Activated T-cell treated with anti-CD3 and anti-CD28 coated beads for 24 hours (primary cell): Measurements from ENCODE around the gene ERFE.

ENCODE experiments used
- DNase-seq: peaks from one replicate; pipeline ENCODE4 v3.0.0-alpha.2; 2020; ENCODE audit warnings: low read depth

ERFE gene

DNA sequence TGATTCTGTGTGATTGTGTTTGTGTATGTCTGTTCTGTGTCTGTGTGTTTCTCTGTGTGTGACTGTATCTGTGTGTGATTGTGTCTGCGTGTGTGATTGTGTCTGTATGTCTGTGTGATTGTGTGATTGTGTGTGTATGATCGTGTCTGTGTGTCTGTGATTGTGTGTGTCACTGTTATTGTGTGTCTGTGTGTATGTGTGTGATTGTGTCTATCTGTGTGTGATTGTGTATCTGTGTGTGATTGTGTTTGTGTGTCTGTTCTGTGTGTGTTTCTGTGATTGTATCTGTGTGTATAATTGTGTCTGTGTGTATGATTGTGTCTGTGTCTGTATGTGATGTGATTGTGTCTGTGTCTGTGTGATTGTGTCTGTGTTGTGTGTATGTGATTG, 32.0 kb upstream of the ERFE start:
- no peak for DNase-seq

DNA sequence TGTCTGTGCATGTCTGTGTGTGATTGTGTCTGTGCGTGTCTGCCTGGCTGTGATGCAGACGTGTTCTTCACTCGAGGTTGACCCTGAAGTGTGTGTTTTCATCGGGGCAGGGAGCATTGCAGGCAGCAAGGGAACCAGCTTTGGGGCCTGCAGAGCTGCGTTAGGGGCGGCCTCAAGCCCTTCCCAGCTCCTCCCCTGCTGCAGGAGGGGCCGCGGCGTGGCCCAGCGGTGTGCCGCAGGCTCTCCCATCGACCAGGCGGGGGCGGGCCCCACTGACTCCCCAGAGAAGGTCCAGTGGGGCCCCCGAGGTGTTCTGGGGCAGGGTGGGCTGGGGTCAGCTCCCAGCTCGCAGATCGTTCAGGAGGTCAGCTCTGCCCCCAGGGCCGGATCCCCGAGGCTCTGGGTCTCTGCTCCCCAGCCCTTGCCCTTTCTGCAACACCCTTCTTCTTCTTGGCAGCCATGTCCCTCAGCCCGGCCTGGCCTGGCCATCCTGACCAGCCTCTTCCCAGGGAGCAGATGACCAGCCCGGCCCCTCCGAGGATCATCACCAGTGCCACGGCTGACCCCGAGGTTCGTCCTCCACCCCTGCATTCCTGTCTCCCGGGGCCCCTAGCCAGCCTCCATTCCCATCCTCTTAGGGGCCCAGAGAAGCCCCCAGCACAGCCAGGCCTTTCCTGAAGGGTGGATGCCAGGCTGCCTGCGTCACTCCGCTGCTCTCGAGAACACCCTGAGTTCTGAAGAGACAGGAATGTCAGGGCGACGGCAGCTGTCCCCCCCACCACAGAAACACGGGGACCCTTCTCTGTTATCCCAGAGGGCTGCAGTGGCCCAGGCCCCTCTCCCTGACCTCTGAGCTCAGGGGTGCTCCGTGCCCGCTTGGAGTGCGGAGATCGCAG, 31.4 kb upstream of the ERFE start:
- no peak for DNase-seq

DNA sequence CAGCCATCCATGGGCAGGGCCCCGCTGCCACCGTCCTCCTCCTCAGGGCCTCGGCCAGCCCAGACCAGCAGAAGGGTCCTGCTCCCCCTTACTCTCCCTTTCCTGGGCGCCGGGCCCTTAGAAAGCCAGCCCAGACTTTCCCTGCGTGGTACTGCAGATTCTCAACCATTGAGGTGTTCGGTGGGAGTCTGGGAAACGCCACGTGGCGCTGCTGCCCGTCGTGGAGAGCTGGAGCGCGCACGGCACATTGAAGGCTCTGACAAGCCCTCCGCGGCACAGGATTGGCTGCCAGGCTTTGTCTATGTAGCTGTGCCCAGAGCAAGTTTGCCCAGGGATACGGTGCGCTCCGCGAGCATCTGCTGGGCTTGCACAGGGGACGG, 30.7 kb upstream of the ERFE start:
- no peak for DNase-seq

DNA sequence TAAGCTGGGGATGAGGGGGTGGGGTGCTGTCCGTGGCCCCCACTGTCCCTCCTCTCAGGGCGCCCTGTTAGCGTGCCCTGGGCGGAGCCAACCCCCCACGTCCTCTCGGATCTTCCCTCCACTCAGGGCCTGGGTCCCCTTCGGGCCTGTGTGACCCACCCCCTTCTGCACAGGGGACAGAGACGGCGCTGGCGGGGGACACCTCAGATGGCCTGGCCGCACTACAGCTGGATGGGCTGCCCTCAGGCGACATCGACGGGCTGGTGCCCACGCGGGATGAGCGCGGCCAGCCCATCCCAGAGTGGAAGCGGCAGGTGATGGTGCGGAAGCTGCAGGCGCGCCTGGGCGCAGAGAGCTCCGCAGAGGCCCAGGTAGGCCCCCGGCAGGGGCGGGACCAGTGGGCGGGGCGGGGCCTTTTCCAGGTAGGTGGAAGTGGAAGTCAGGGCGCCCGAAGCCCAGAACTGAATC, 30.2 kb upstream of the ERFE start:
- DNase-seq, result no peak

DNA sequence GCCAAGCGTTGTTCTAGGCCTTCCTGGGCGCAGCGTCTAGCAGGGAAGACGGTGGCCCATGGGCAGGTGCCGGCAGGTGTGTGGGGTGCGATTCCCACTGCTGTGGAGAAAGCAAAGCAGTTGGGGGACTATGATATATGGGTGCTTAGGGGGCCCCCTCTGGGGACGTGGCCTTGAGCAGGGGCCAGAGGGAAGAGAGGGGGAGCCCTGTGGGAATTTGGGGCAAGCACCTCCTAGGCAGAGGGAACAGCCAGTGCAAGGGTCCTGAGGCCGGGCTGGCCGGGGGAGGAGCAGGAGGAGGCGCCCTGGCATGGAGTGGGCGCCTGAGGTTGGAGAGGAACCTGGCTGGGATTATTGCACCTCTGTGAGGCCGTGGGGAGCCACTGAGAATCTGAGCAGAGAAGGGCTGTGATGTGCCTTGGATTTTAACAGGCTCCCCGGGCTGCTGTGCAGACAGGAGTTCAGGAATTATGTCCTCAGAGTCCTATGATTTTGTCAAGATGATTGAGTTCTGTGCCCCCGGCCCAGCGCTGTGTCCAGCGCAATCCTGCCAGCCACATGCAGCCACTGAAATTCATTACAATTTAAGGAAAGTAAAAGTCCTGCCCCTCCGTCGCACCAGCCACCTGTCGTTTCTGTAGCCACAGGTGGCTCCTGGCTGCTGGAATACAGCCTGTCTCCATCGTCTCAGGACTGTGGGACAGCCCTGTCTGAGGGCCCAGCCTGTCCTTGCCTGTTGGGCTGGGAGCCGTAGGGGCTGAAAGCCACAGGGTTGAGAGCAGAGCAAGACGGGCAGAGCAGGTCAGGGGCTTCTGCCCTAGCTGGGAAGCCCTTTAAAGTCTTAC, 29.4 kb upstream of the ERFE start:
- DNase-seq, result no peak

DNA sequence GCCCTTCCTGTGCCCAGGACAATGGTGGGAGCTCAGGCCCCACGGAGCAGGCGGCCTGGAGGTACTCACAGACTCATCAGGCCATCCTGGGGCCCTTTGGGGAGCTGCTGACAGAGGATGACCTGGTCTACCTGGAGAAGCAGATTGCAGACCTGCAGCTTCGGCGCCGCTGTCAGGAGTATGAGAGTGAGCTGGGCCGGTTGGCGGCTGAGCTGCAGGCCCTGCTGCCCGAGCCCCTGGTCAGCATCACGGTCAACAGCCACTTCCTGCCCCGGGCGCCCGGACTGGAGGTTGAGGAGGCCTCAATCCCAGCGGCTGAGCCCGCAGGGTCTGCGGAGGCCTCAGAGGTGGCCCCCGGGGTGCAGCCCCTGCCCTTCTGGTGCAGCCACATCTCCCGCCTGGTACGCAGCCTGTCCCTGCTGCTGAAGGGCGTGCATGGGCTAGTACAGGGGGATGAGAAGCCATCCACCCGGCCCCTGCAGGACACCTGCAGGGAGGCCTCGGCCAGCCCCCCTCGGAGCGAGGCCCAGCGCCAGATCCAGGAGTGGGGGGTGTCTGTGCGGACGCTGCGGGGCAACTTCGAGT, 28.6 kb upstream of the ERFE start:
- no peak for DNase-seq

DNA sequence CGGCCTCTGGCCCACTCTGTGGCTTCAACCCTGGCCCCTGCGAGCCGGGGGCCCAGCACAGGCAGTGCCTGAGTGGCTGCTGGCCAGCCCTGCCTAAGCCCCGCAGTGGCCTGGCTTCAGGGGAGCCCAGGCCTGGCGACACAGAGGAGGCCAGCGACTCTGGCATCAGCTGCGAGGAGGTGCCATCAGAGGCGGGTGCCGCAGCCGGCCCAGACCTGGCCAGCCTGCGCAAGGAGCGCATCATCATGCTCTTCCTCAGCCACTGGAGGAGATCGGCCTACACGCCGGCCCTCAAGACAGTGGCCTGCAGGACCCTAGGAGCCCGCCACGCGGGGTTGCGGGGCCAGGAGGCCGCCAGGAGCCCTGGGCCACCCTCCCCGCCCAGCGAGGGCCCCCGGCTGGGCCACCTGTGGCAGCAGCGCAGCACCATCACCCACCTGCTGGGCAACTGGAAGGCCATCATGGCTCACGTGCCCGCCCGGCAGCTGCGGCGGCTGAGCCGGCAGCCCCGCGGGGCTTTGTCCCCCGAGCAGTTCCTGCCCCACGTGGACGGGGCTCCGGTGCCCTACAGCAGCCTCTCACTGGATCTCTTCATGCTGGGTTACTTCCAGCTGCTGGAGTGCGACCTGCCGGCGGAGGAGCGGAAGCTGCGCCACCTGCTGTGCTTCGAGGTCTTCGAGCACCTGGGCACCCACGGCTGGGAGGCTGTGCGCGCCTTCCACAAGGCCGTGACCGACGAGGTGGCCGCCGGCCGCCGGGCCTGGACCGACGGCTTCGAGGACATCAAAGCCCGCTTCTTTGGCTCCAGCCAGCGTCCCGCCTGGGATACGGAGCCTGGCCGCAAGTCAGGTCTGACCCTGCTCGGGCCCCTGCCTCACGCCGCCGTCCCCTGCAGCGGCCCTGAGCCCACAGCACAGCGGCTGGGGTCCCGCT, 27.8 kb upstream of the ERFE start:
- no peak for DNase-seq

DNA sequence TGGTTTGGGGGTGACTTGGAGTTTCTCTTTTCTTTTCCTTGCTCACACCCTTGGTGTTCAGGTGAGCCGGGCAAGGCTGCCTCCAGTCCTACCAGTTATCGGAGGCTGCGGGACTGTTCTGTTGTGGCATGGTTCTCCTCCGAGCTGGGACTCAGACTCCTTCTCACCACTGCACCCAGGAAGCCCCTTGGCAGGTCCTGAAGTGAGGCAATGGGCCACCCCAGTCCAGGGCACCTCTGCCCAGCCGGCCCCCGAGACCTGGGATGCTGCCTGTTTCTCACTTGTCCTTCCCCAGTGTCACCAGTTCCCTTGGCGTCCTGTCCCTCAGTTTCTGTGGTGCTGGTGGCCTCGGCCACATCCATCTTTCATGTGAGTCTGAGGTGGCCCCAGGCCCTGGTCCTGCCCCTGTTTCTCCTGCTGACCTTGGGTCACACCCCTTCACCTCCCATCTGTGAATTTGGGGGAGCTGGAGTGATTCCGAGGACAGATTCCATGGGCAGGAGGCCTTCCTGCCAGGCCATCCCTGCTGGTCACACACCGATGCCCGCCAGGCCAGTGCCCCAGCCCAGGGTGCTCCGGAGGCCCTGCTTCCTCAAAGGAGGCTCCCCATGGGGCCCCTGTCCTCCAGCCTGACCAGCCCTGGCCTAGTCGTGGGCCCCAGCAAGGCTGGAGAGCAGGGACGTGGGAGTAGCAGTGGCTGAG, 26.9 kb upstream of the ERFE start:
- DNase-seq, result no peak

DNA sequence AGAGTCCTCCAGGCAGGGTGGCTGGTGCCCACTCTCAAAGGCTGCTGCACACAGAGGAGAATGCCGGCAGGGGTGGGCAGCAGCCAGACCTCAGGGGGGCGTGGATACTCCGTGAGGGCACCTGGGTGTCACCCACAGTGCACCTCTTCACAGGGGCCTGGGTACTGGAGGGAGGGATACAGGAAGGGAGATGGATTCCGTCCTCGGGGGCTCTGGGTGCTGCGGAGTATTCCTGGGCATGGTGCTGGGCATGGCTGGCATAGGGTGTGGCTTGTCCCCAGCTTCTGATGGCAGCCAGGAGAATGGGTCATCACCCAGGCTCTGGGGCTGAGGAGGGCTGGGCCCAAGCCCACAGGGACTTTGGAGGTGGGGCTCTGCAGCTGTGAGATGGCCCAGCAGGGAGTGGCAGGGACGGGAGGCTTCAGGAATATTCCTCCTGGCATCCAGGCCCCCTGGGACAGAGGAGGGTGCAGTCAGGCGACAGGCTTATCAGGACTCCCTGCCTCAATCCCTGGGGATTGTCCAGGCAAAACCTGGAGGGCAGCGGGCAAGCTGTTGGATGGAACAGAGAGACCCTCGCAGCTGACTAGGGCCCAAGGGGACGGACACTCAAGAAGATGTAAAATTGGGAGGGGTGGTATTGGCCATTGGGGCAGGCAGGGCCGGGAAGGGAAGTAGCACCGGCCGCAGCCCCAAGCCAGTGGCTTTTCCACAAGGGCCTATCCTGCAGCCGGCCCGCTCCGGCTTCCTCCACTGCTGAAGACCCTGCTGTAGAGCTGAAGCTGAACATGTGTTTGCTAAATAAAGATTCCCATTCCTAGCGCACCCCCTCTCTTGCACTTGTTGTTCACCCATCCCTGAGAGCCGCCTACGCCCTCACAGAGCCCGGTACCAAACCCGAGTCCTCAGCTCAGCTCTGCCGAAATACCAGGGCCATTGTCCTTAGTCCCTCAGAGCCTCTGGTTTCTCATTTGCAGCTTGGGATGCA, 26.0 kb upstream of the ERFE start:
- DNase-seq, result no peak

DNA sequence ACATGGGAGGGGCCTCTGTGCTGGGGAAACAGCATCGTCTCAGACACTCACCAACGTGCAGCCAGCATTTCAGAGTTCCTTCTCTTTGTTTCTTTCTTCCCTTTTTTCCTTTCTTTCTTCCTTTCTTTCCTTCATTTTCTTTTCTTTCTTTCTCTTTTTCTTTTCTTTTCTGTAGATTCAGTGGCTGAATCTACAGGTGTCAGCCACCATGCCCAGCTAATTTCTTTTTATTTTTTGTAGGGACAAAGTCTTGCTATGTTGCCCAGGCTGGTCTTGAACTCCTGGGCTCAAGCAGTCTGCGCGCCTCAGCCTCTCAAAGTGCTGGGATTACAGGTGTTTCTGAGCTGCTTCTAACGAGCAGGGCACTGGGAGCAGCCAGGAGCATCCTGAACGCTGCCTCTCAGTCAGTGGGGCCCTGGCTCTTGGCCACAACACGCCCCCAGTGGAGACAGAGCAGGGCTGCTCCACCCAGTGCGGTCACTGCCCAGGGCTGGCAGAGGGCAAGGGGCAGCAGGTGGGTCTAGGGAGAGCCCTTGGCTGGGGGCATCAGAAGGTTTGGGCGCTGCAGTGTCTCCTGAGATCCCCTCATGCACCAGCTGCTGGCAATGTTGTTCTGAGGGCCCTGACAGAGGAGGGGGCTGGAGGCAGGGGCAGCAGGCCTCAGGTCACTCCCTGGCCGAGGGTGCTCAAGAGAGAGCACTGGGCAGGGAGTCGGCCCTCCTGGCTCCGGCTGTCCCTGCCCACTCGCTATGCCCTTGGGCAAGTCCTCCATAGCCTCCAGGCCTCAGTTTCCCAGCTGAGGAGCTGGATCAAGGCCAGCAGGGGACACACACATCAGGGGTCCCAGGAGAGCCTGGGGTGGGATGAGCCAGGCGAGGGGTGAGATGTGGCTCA, 25.0 kb upstream of the ERFE start:
- no peak for DNase-seq

DNA sequence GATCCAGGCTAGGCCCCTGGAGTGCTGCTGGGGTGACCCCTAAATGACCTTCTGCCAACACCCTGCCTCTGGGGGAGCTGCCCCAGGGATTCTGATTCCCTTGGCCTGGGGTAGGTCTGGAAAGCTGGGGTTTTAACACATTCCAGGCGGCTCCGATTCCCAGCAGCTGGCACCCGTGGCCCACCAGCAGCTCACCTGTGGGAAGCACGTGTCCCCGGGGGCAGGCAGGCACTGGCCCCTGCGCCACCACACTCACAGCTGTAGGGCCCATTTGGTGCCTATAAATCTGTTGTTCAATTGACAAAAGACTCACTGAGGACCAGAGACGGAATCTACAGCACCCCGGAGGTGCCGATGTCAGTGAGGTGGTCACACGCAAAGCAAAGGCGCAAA, 24.4 kb upstream of the ERFE start:
- no peak for DNase-seq

DNA sequence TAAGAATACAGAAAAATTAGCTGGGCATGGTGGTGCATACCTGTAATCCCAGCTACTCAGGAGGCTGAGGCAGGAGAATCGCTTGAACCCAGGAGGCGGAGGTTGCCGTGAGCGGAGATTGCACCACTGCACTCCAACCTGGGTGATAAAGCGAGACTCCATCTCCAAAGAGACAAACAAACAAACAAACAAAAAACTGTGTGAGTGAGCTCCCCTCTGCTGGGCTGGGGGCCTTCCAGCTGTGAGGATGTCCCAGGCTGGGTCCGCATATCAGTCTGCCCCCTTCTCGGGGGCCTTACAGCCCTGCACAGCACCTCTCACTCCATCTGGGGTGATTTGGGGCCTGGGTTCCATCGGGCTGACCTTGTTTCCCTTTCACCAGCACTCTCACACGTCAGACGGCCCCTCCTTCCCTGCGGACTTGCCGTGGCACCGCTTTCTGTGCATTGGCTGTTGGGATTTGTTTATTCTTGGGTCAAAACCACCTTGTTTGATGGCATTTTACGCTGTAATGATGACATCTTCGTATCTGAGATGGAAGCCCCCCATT, 23.1 kb upstream of the ERFE start:
- no peak for DNase-seq

DNA sequence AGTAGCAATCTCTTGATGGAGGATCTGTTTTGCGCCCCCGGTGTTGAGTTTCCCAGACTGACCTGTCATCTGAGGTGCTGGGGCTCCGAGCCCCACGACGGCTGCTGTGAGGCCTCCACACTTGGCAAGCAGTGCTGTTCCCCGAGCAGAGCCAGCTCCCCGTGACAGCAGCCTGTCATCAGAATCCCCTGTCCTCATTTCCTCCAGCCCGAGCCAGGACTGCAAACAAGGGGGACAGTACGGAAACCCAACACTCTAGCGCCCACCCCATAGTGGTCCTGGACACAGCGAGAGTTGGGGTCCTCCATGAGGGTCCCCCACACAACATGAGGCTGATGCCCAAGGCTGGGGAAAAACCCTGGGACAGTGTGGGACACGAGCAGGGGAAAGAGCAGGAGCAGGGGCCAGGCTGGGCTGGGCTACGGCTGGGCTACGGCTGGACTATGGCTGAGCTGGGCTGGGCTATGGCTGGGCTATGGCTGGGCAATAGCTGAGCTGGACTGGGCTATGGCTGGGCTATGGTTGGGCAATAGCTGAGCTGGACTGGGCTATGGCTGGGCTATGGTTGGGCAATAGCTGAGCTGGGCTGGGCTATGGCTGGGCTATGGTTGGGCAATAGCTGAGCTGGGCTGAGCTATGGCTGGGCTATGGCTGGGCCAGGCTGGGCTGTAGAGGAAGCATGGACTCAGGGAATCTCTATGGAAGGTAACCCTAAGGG, 21.8 kb upstream of the ERFE start:
- no peak for DNase-seq

DNA sequence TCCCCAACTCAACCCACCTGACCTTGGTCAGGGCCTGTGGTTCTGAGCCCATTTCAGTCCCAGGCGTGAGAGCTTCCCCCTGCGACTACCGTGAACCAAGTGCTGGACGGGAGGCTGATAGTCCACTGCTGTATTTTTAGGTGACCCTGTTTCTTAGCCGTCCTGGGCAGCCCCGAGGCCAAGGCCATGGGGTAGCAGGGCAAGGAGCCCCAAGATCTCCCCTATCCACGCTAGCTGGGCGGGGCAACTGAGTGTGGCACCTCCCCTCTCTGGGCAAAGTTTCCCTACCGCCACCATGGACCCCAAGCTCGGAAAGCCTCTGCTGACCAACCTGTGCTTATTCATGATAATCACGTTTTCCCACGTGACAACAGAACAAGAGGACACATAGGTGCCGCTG, 20.9 kb upstream of the ERFE start:
- DNase-seq, result no peak

DNA sequence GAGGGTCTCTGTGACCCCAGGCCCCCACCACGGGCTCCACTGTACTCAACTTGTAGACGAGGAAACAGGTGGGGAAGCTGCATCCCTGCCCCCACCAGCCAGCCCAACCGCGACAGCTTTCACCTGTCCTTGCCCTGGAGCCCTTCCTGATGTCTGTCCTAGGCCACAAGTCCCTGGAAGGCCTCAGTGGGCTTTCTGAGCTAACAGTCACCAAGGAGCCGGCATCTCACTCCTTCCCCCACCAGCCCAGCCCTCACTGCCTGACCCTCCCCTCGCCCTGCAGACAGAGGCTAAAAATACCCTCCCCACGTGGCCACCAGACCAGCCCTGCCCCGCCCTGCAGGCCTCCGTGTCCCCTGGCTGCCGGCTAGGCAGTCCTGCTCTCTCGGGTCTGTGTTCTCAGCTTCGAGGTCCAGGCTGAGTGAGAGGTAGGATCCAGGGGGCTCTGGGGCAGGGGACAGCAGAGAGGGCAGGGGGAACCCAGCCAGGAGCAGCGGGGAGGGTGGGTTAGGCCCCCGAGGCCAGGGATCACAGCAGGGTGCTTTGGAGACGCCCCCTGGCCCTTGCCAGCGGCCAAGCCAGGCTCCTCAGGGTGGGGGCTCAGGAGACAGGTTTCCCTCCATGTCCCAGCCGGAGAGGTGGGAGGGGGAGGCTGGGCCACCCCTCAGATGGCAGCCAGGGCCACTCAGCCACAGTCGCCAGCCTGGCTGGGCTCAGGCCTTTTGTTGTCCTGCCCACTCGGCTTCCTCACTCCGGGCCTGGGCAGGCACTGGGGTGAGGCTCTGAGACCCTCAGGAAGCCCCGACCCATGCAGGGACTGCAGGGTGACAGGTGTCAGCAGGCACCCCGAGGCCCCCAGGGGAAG, 20.2 kb upstream of the ERFE start, which contains the start of gene KLHL30:
Gene KLHL30, plus strand, starts transcription at position 338 of the 865 bp plus-strand sequence. CDS start 2,087 bp downstream, outside the sequence.
- no peak for DNase-seq

DNA sequence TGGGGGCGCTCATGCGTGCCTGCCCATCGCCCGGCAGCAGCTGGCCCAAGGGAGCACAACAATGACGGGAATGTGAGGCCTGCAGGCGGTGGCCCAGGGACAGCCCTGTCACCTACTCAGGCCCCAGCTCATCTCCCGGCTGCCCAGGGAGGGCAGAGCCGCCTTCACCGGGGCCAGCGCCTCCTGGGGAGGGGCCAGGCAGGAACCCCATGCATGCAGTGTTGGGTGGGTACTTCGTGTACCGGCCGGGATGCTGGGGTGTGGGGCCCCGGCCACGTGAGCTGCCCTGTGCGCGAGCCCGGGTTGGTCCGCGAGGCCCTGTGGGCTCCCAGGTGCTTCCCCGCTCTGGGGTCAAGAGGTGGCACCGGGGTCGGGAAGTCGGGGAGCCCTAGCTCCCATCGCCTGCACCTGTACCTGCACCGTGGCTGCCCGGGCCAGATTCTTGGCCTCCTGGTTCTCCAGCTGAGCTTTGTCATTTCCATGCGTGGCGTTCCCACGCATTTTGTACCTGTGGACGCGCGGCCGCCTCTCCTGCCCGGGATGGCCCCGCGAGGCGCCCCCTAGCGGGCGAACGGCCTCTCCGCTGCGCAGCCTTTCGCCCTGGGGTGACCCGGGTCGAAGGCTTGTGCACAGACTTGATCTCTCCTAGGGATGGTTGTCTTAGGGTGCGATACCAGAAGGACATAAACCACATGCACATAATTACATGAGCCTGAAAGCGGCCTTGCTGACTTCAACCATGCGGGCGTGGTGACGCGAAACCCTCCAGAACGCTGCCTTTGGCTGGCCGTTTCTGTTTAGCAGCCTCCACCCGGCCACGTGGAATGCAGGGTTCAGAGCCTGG, 19.4 kb upstream of the ERFE start:
- DNase-seq, result peak; percentile 7
